ENCODE results near the gene CCDC39.

DNA sequence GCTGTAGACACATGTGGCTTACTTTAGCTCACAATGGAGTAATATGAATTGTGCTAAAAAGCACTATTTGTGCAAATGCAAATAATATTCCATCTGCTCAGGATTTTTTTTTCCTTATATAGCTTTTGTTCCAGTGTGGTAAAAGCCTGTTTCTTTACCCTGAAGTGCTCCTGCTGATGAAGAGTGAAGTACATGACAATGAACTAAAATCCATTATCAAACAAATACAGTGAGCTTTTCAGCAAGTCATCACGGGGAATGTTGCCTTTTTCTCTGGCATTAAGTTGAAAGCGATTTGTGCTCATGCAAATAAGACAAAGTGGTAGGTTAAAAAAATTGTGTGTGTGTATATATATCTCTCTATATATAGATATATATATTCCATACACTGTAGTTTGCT lies 28.6 kb upstream of the CCDC39 start:
- TF ChIP-seq, protein P1, sequence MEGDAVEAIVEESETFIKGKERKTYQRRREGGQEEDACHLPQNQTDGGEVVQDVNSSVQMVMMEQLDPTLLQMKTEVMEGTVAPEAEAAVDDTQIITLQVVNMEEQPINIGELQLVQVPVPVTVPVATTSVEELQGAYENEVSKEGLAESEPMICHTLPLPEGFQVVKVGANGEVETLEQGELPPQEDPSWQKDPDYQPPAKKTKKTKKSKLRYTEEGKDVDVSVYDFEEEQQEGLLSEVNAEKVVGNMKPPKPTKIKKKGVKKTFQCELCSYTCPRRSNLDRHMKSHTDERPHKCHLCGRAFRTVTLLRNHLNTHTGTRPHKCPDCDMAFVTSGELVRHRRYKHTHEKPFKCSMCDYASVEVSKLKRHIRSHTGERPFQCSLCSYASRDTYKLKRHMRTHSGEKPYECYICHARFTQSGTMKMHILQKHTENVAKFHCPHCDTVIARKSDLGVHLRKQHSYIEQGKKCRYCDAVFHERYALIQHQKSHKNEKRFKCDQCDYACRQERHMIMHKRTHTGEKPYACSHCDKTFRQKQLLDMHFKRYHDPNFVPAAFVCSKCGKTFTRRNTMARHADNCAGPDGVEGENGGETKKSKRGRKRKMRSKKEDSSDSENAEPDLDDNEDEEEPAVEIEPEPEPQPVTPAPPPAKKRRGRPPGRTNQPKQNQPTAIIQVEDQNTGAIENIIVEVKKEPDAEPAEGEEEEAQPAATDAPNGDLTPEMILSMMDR (IDR thresholded peaks at IDR 0.05), result no peak
- TF ChIP-seq POLR2AphosphoS5 (IDR thresholded peaks at IDR 0.05) (no peak), POLR2A (IDR thresholded peaks at IDR 0.05) (no peak)
